OCI-LY7 (cell line): ENCODE data around the gene KCTD3. TPM values are rescaled to one million over a fixed set of nuclear protein-coding genes. Genes with fewer than 3 reads are reported as not detected.

Experiments
- BruUV-seq: library from RNA; stranded (reverse); fragments of 400-500 nt; replicated peaks from 2 replicates; lab custom pipeline; 2021; lab: Mats Ljungman, UMichigan
- CTCF ChIA-PET: fragments of 300-600 bp; sonication (Branson Sonifier 250); formaldehyde crosslinking; loops from one replicate; lab custom pipeline; 2022; ENCODE audit warnings: antibody characterized with exemption; ENCODE audit not compliant: unreplicated experiment; lab: Charles Lee
- POLR2A ChIA-PET: fragments of 300-600 bp; sonication (Branson Sonifier 250); formaldehyde crosslinking; loops from one replicate; lab custom pipeline; 2022; ENCODE audit warnings: antibody characterized with exemption; lab: Charles Lee
- DNase-seq: peaks from one replicate; pipeline ENCODE4 v3.0.0-alpha.2; 2015; ENCODE audit warnings: low spot score
- H2AFZ ChIP-seq: fragments of 200-600 bp; sonication (generic), shearing (Covaris generic); 2 replicates; pipeline ENCODE4 v1.6.1; 2014; ENCODE audit warnings: mild to moderate bottlenecking, antibody characterized with exemption, low read length, moderate library complexity
- H3K27ac ChIP-seq: fragments of 200-600 bp; sonication (generic); 2 replicates; pipeline ENCODE4 v1.5.1; 2014; ENCODE audit warnings: mixed run types, low read depth, mild to moderate bottlenecking, moderate library complexity, low read length, inconsistent platforms; ENCODE audit not compliant: poor library complexity, severe bottlenecking
- H3K36me3 ChIP-seq: fragments of 200-600 bp; sonication (generic); 2 replicates; pipeline ENCODE4 v1.6.1; 2014; ENCODE audit warnings: mild to moderate bottlenecking, antibody characterized with exemption, low read length, moderate library complexity, mixed read lengths; ENCODE audit not compliant: insufficient read depth
- H3K4me1 ChIP-seq: fragments of 200-600 bp; sonication (generic); 2 replicates; pipeline ENCODE4 v1.5.1; 2014; ENCODE audit warnings: mild to moderate bottlenecking, low read length; ENCODE audit not compliant: insufficient read depth, poor library complexity, severe bottlenecking
- H3K4me2 ChIP-seq: fragments of 200-600 bp; sonication (generic); 2 replicates; pipeline ENCODE4 v1.6.1; 2014; ENCODE audit warnings: mild to moderate bottlenecking, low read length
- H3K4me3 ChIP-seq: fragments of 200-600 bp; sonication (generic); 2 replicates; pipeline ENCODE4 v1.5.1; 2014; ENCODE audit warnings: mild to moderate bottlenecking, low read depth, low read length; ENCODE audit not compliant: poor library complexity, severe bottlenecking
- H3K79me2 ChIP-seq: fragments of 200-600 bp; sonication (generic); 2 replicates; pipeline ENCODE4 v1.6.1; 2016; ENCODE audit warnings: low read depth, mild to moderate bottlenecking, low read length, moderate library complexity, mixed read lengths; ENCODE audit not compliant: insufficient read depth
- H3K9me2 ChIP-seq: fragments of 200-600 bp; sonication (generic); 2 replicates; pipeline ENCODE4 v1.6.1; 2016; ENCODE audit warnings: mild to moderate bottlenecking, low read length, mixed read lengths; ENCODE audit not compliant: insufficient read depth
- H3K9me3 ChIP-seq: fragments of 200-600 bp; sonication (generic); 2 replicates; pipeline ENCODE4 v1.6.1; 2014; ENCODE audit warnings: mild to moderate bottlenecking, mixed run types, low read length, mixed read lengths
- H4K20me1 ChIP-seq: fragments of 200-600 bp; sonication (generic); 2 replicates; pipeline ENCODE4 v1.6.1; 2014; ENCODE audit warnings: mild to moderate bottlenecking, antibody characterized with exemption, low read length, moderate library complexity, mixed read lengths; ENCODE audit not compliant: insufficient read depth
- EZH2phosphoT487 ChIP-seq: fragments of 200-600 bp; sonication (generic); IDR thresholded peaks from 2 replicates; pipeline ENCODE4 v1.6.1; 2018; ENCODE audit warnings: low read depth, borderline replicate concordance, mild to moderate bottlenecking, mixed run types, antibody characterized with exemption, low read length, moderate library complexity, mixed read lengths
- intact Hi-C: fragments of 100-400 bp; cut with micrococcal nuclease; formaldehyde crosslinking; loops from one replicate; pipeline ENCODE4 v1.10.0; 2022; ENCODE audit not compliant: unreplicated experiment
- total RNA-seq, 2 experiments: library from RNA; depleted of rRNA in 1 of 2; stranded (reverse); fragments of >200 nt in 1 of 2; shearing (Covaris generic) in 1 of 2; gene quantifications; 2 replicates each; pipeline ENCODE4 v1.2.3, GENCODE V29; 2014 to 2022
- TF ChIP-seq, protein P1 (sequence below): fragments of 200-600 bp; sonication (generic); conservative IDR thresholded peaks from 2 replicates; pipeline ENCODE4 v1.5.1; 2014; ENCODE audit warnings: mild to moderate bottlenecking, antibody characterized with exemption, low read length, moderate library complexity, mixed read lengths

Gene KCTD3
- total RNA-seq, 2 experiments from 2014 or later: 0.13 to 3.4 TPM

DNA sequence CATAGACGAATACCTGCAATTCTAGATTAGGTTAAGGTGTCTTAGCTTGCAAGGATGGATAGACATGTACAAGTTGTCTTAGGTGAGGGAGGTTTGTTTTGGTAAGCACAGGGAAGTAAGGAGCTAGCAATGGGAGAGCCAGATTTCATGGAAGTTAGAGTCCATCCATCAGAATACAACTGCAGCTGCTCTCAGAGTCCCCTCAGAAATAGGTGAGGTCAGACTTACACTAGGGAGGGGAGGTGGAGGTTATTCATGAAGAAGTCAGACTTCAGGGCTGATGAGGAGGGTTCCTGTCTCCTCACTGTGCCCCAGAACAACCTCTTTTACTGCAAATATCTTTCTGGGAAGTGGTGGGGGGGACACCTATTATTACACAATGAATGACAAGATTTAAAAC is 85.3 kb downstream of the KCTD3 start:
- Histone ChIP-seq H3K27ac (no peak overlapping the region), H3K9me2 (no peaks in the 10 kb centered on the region), H3K79me2 (no peaks in the 10 kb centered on the region), H3K4me3 (no peak overlapping the region), H3K4me1 (no peaks in the 10 kb centered on the region), H2AFZ (no peak overlapping the region), H3K4me2 (no peak overlapping the region), H3K36me3 (no peaks in the 10 kb centered on the region), H4K20me1 (no peaks in the 10 kb centered on the region), H3K9me3 (no peaks in the 10 kb centered on the region)
- BruUV-seq: no TSS peak
- no peak for DNase-seq
- TF ChIP-seq EZH2phosphoT487: no peak
- TF ChIP-seq, protein P1, sequence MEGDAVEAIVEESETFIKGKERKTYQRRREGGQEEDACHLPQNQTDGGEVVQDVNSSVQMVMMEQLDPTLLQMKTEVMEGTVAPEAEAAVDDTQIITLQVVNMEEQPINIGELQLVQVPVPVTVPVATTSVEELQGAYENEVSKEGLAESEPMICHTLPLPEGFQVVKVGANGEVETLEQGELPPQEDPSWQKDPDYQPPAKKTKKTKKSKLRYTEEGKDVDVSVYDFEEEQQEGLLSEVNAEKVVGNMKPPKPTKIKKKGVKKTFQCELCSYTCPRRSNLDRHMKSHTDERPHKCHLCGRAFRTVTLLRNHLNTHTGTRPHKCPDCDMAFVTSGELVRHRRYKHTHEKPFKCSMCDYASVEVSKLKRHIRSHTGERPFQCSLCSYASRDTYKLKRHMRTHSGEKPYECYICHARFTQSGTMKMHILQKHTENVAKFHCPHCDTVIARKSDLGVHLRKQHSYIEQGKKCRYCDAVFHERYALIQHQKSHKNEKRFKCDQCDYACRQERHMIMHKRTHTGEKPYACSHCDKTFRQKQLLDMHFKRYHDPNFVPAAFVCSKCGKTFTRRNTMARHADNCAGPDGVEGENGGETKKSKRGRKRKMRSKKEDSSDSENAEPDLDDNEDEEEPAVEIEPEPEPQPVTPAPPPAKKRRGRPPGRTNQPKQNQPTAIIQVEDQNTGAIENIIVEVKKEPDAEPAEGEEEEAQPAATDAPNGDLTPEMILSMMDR: no peak
- intact Hi-C loops: no loop called here
- POLR2A ChIA-PET: no interaction called here
- CTCF ChIA-PET: no interaction called here

DNA sequence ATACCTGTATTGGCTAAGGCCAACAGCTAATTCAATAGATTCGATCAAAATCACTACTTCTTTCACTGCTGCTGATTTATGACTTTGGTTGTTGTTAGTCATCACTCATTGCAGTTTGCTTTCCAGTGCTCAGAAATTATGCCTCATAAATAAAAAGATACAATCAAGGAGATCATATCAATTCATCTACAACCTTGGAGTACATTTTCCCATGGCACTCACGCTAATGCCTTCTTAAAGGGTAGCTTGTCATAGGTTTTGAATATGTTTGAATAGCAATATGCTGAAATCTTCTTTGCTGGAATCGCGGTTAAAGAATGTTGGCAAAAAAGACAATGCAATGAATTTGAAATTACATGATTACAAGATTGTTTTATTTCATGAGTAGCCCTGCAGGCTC is 89.9 kb downstream of the KCTD3 start:
- intact Hi-C loops: no loop called here
- H3K27ac ChIP-seq: no peak overlapping the region
- no peak overlapping the region for H3K4me2 ChIP-seq
- H3K9me2 ChIP-seq: no peaks in the 10 kb centered on the region
- no peaks in the 10 kb centered on the region for H3K9me3 ChIP-seq
- POLR2A ChIA-PET: interaction anchor here (0.5 kb wide), 1 partner anchor 50 kb away, joined by 3 read pairs; no protein-coding TSS in a partner anchor
- H4K20me1 ChIP-seq: no peaks in the 10 kb centered on the region
- no peaks in the 10 kb centered on the region for H3K4me1 ChIP-seq
- H3K4me3 ChIP-seq: no peak overlapping the region
- no peaks in the 10 kb centered on the region for H3K36me3 ChIP-seq
- CTCF ChIA-PET: no interaction called here
- no peak overlapping the region for H2AFZ ChIP-seq
- no peak for DNase-seq
- H3K79me2 ChIP-seq: no peaks in the 10 kb centered on the region
- no peak for TF ChIP-seq EZH2phosphoT487
- TF ChIP-seq, protein P1: no peak
- BruUV-seq: no TSS peak

DNA sequence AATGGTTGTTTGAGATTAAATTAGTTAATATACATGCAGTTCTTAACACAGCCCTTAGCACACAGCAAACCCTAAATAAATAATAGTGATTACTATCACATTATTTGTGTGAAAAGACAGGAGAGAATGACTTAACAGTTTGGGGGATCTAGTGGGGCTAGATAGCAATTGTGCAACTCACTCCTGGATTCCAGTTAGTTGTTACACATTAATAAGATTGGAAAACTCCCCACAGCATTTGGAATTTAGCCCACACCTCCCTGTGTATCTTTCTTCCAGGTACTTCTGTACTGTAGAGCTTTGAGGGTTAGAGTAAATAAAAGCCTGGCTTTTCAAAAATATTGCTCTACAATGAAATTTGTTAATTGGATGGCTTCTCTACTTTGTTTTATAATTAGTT is 93.2 kb downstream of the KCTD3 start:
- ChIA-PET CTCF (no interaction called here), POLR2A (no interaction called here)
- H3K36me3 ChIP-seq: no peaks in the 10 kb centered on the region
- no peaks in the 10 kb centered on the region for H4K20me1 ChIP-seq
- no peaks in the 10 kb centered on the region for H3K79me2 ChIP-seq
- H3K9me3 ChIP-seq: no peaks in the 10 kb centered on the region
- intact Hi-C loops: no loop called here
- no peak overlapping the region for H3K4me2 ChIP-seq
- no peaks in the 10 kb centered on the region for H3K9me2 ChIP-seq
- H2AFZ ChIP-seq: no peak overlapping the region
- no peak for DNase-seq
- no peak overlapping the region for H3K4me3 ChIP-seq
- no peak overlapping the region for H3K27ac ChIP-seq
- BruUV-seq: no TSS peak
- no peak for TF ChIP-seq EZH2phosphoT487
- TF ChIP-seq, protein P1: no peak
- H3K4me1 ChIP-seq: no peaks in the 10 kb centered on the region
